ENCODE results near the gene PISD. TPM values are rescaled to one million over a fixed set of nuclear protein-coding genes. Genes with fewer than 3 reads are reported as not detected.

The PISD gene
- total and polyA plus RNA-seq, 9 of the 15 experiments (the other 6 are each of a cell fraction or from before 2014, with no cell fraction given) = 24.5 to 65.9 (median 36.6) TPM

GRCh38 chr22:31659246-31659645 lies 2.8 kb downstream of the PISD start:
- in situ Hi-C loops (cut with MboI) = no loop called here
- no peaks in the 10 kb centered on the region for H3K36me3 ChIP-seq (ENCODE audit: control insufficient read depth, insufficient read depth, low read length)
- FAIRE-seq (no peak), DNase-seq (ENCODE audit: extremely low read depth in 1 of 4, low spot score in 3 of 4) (no peak), ATAC-seq (no peak)
- H3K9me1 ChIP-seq (ENCODE audit: control insufficient read depth, insufficient read depth, low read length) = no peaks in the 10 kb centered on the region
- no peak overlapping the region for H3K9ac ChIP-seq (ENCODE audit: insufficient read depth in 1 of 2, low read depth in 2 of 2, low read length in 2 of 2)
- H3K27me3 ChIP-seq (ENCODE audit: control insufficient read depth in 2 of 2, insufficient read depth in 2 of 2, low read length in 2 of 2) = no peaks in the 10 kb centered on the region
- no peak overlapping the region for H3K4me3 ChIP-seq
- intact Hi-C loops (cut with micrococcal nuclease) = no loop called here
- ChIA-PET POLR2A (no interaction called here), CTCF (ENCODE audit: low intra/inter-chr PET ratio) (no interaction called here)
- no peaks in the 10 kb centered on the region for H3K9me3 ChIP-seq (replicated peaks; ENCODE audit: control insufficient read depth, insufficient read depth, low read depth, low read length)
- peaks cover 5 to 10% of the 10 kb centered on the region in 2 experiments; a peak in 4 of 5 replicates for H3K4me1 ChIP-seq (replicated peaks in 1 of 2; ENCODE audit: control insufficient read depth in 2 of 2, insufficient read depth in 2 of 2, low read length in 2 of 2)
- TF ChIP-seq ARID2 (IDR thresholded peaks at IDR 0.05) = no peak
- no peak for TF ChIP-seq PHB (CRISPR knock-in tag; IDR thresholded peaks at IDR 0.05)
- TF ChIP-seq SMAD1 (IDR thresholded peaks at IDR 0.05; ENCODE audit: low read depth, low read length, partially characterized antibody) = no peak
- no peak for TF ChIP-seq TAF15 (IDR thresholded peaks at IDR 0.05; ENCODE audit: low read depth, low read length)
- no peak for TF ChIP-seq ZNF764 (CRISPR knock-in tag; IDR thresholded peaks at IDR 0.05; ENCODE audit: low read depth)
- TF ChIP-seq BDP1 (IDR thresholded peaks at IDR 0.05; ENCODE audit: insufficient read depth, insufficient read length) = no peak
- no peak for TF ChIP-seq RBFOX2 (IDR thresholded peaks at IDR 0.05; ENCODE audit: low read depth, low read length)
- TF ChIP-seq ZNF384 (IDR thresholded peaks at IDR 0.05; ENCODE audit: low read depth, low read length) = no peak
- TF ChIP-seq MAFG (tag; conservative IDR thresholded peaks at IDR 0.05) = no peak
- no peak for TF ChIP-seq SP2 (IDR thresholded peaks at IDR 0.05; ENCODE audit: extremely low read depth, low read depth, low read length, poor library complexity, severe bottlenecking)
- TF ChIP-seq ESRRB (CRISPR knock-in tag; IDR thresholded peaks at IDR 0.05; ENCODE audit: borderline replicate concordance) = no peak
- no peak for TF ChIP-seq MNT (conservative IDR thresholded peaks at IDR 0.05)
- TF ChIP-seq SOX6 (IDR thresholded peaks at IDR 0.05) = no peak
- TF ChIP-seq ZNF830 (CRISPR knock-in tag; IDR thresholded peaks at IDR 0.05) = no peak
- TF ChIP-seq FOXM1 (IDR thresholded peaks at IDR 0.05; ENCODE audit: low read depth) = no peak
- TF ChIP-seq FOXM1 (CRISPR knock-in tag; IDR thresholded peaks at IDR 0.05; ENCODE audit: low read depth) = no peak
- no peak for TF ChIP-seq BCOR (IDR thresholded peaks at IDR 0.05)
- TF ChIP-seq ETS2 (tag; IDR thresholded peaks at IDR 0.05; ENCODE audit: borderline replicate concordance, poor library complexity, severe bottlenecking) = no peak
- TF ChIP-seq E2F5 (CRISPR knock-in tag; IDR thresholded peaks at IDR 0.05) = no peak
- no peak overlapping the region for H2AFZ ChIP-seq (ENCODE audit: low read depth, low read length)
- no peaks in the 10 kb centered on the region for H4K20me1 ChIP-seq (replicated peaks; ENCODE audit: control insufficient read depth, insufficient read depth, low read length)
- H3K4me2 ChIP-seq (ENCODE audit: insufficient read depth, low read length) = no peak overlapping the region
- no peak overlapping the region for H3K27ac ChIP-seq (ENCODE audit: extremely low read depth, low read depth, low read length)
- 86% methylated on average over 6 of the region's 7 CpGs for WGBS (ENCODE audit: insufficient coverage, low coverage, missing lambda C conversion rate)
- BruUV-seq (replicated peaks) = no TSS peak
- H3K79me2 ChIP-seq (ENCODE audit: control insufficient read depth, insufficient read depth, low read length) = peaks cover 53% of the 10 kb centered on the region
